Loucy (cell line): ENCODE results near the gene GID8.

Experiments used
- H2AFZ ChIP-seq: fragments of 200-600 bp; sonication (generic); 2 replicates; pipeline ENCODE4 v1.6.0; 2016; ENCODE audit warnings: antibody characterized with exemption, mild to moderate bottlenecking, low read length, moderate library complexity
- H3F3A ChIP-seq: fragments of 200-600 bp; 2 replicates; pipeline ENCODE4 v1.6.0; 2016; ENCODE audit warnings: antibody characterized with exemption, low read depth, mild to moderate bottlenecking
- H3K27me3 ChIP-seq: fragments of 200-600 bp; sonication (generic); 2 replicates; pipeline ENCODE4 v1.6.1; 2014; ENCODE audit warnings: low read length, mild to moderate bottlenecking; ENCODE audit not compliant: insufficient read depth, poor library complexity, severe bottlenecking
- H3K36me3 ChIP-seq: fragments of 200-600 bp; sonication (generic); 2 replicates; pipeline ENCODE4 v1.6.1; 2016; ENCODE audit warnings: low read length; ENCODE audit not compliant: insufficient read depth
- H3K4me1 ChIP-seq: fragments of 200-600 bp; sonication (generic); 2 replicates; pipeline ENCODE4 v1.5.1; 2014; ENCODE audit warnings: low read length, mild to moderate bottlenecking; ENCODE audit not compliant: insufficient read depth, poor library complexity, severe bottlenecking
- H3K4me2 ChIP-seq: fragments of 200-600 bp; sonication (generic); 2 replicates; pipeline ENCODE4 v1.6.0; 2014; ENCODE audit warnings: antibody characterized with exemption, low read length, low read depth, mild to moderate bottlenecking; ENCODE audit not compliant: poor library complexity, severe bottlenecking
- H3K4me3 ChIP-seq: fragments of 200-600 bp; sonication (generic); 2 replicates; pipeline ENCODE4 v1.5.1; 2014; ENCODE audit warnings: low read length, mild to moderate bottlenecking, mixed read lengths; ENCODE audit not compliant: poor library complexity, severe bottlenecking
- H3K79me2 ChIP-seq: fragments of 200-600 bp; sonication (generic); 2 replicates; pipeline ENCODE4 v1.6.1; 2014; ENCODE audit warnings: low read length; ENCODE audit not compliant: insufficient read depth
- H3K9ac ChIP-seq: fragments of 200-600 bp; sonication (generic); 2 replicates; pipeline ENCODE4 v1.6.0; 2014; ENCODE audit warnings: mild to moderate bottlenecking, low read depth, low read length, moderate library complexity; ENCODE audit not compliant: poor library complexity, severe bottlenecking
- H3K9me2 ChIP-seq: fragments of 200-600 bp; sonication (generic); replicated peaks from 2 replicates; pipeline ENCODE4 v1.6.1; 2016; ENCODE audit warnings: low read depth, low read length, mixed read lengths
- H3K9me3 ChIP-seq: fragments of 200-600 bp; sonication (generic); 2 replicates; pipeline ENCODE4 v1.6.1; 2014; ENCODE audit warnings: mild to moderate bottlenecking, antibody characterized with exemption, low read length, low read depth; ENCODE audit not compliant: insufficient read depth
- H4K20me1 ChIP-seq: fragments of 200-600 bp; sonication (generic); 2 replicates; pipeline ENCODE4 v1.6.0; 2014; ENCODE audit warnings: antibody characterized with exemption, low read length, mild to moderate bottlenecking; ENCODE audit not compliant: insufficient read depth, poor library complexity, severe bottlenecking
- CTCF ChIP-seq: fragments of 200-600 bp; sonication (generic); conservative IDR thresholded peaks from 2 replicates; pipeline ENCODE4 v1.5.1; 2014; ENCODE audit warnings: mild to moderate bottlenecking, antibody characterized with exemption, low read length
- EZH2phosphoT487 ChIP-seq: fragments of 200-600 bp; IDR thresholded peaks from 2 replicates; pipeline ENCODE4 v1.6.1; 2018; ENCODE audit warnings: antibody characterized with exemption, mild to moderate bottlenecking, moderate library complexity, borderline replicate concordance

The GID8 gene

GRCh38 chr20:62993856-62994494 lies 56.0 kb downstream of the GID8 start:
- H3K4me3 ChIP-seq, result no peak overlapping the region
- H3K9ac ChIP-seq, result no peak overlapping the region
- no peaks in the 10 kb centered on the region for H3K9me3 ChIP-seq
- H3K27me3 ChIP-seq, result no peaks in the 10 kb centered on the region
- no peaks in the 10 kb centered on the region for H3K9me2 ChIP-seq
- H3K36me3 ChIP-seq, result no peaks in the 10 kb centered on the region
- no peak overlapping the region for H2AFZ ChIP-seq
- no peaks in the 10 kb centered on the region for H3K79me2 ChIP-seq
- peaks cover 18% of the 10 kb centered on the region for H3K4me1 ChIP-seq
- H3K4me2 ChIP-seq, result no peak overlapping the region
- no peaks in the 10 kb centered on the region for H3F3A ChIP-seq
- H4K20me1 ChIP-seq, result no peaks in the 10 kb centered on the region
- TF ChIP-seq EZH2phosphoT487, result no peak
- TF ChIP-seq CTCF, result no peak

- H3K9me2 ChIP-seq, result no peaks in the 10 kb centered on the region
- no peaks in the 10 kb centered on the region for H3K79me2 ChIP-seq
- no peaks in the 10 kb centered on the region for H3K9me3 ChIP-seq
- TF ChIP-seq CTCF, result no peak
- no peak for TF ChIP-seq EZH2phosphoT487
- H2AFZ ChIP-seq, result no peak overlapping the region
- H3K9ac ChIP-seq, result no peak overlapping the region
- no peaks in the 10 kb centered on the region for H4K20me1 ChIP-seq
- H3K27me3 ChIP-seq, result no peaks in the 10 kb centered on the region
- no peak overlapping the region for H3K4me3 ChIP-seq
- H3K36me3 ChIP-seq, result no peaks in the 10 kb centered on the region
- H3F3A ChIP-seq, result peaks cover 2% of the 10 kb centered on the region; the same call in 1 of the 2 replicates
- no peak overlapping the region for H3K4me2 ChIP-seq
- H3K4me1 ChIP-seq, result peaks cover 24% of the 10 kb centered on the region
Observed at GRCh38 chr20:62994869-62995281, 56.9 kb downstream of the GID8 start.

- Histone ChIP-seq H3K36me3 (no peaks in the 10 kb centered on the region), H3F3A (peaks cover 8% of the 10 kb centered on the region; the same call in 1 of the 2 replicates), H3K9me2 (no peaks in the 10 kb centered on the region), H3K4me2 (no peak overlapping the region), H2AFZ (no peak overlapping the region), H3K4me3 (no peak overlapping the region), H3K79me2 (no peaks in the 10 kb centered on the region), H3K9me3 (no peaks in the 10 kb centered on the region), H4K20me1 (no peaks in the 10 kb centered on the region), H3K9ac (no peak overlapping the region), H3K4me1 (peaks cover 30% of the 10 kb centered on the region), H3K27me3 (no peaks in the 10 kb centered on the region)
- TF ChIP-seq EZH2phosphoT487 (no peak), CTCF (no peak)
Observed at GRCh38 chr20:62995481-62995880, 57.5 kb downstream of the GID8 start.
